Lower leg skin (tissue), 3 donors: Measurements from ENCODE around the gene MOK.

Experiments used
- POLR2A ChIP-seq, 2 donors: fragments of 450-650 bp; IDR thresholded peaks; one replicate each; pipeline ENCODE4 v1.6.1; 2016 to 2017; ENCODE audit warnings: antibody characterized with exemption in 2 of 2, mild to moderate bottlenecking in 1 of 2, moderate library complexity in 1 of 2
- TF ChIP-seq, protein P1 (sequence below), 3 donors: fragments of 450-650 bp; IDR thresholded peaks; one replicate each; pipeline ENCODE4 v1.5.1; 2016; ENCODE audit warnings: antibody characterized with exemption in 3 of 3, mild to moderate bottlenecking in 3 of 3, moderate library complexity in 2 of 3

DNA sequence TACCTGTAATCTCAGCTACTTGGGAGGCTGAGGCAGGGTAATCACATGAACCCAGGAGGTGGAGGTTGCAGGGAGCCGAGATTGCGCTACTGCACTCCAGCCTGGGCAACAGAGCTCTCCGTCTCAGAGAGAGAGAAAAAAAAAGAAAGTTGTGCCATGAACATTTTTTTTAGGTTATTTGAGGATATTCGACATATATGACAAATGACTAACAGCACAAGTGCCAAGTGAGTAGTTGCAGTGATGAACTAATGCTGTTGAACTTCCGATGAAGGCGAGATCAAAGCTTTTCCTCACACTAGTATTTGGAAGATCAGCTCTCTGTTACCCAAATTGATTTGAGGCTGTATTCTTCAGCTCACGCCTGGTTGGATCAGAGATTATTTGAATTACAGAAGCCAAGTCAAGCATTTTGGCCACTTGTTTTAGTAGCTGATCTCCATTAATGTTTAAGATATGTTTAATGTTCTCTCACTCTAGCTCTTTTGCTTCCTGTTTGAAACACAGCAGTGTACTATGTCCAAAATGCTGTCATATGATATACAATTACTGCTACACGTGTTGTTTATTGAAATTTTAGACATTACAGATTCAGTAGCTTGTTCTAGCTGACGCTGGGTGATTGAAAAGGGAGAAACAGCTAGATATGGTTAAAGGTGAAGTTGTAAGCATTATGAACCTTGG is 121.9 kb downstream of the MOK start:
- TF ChIP-seq, protein P1, sequence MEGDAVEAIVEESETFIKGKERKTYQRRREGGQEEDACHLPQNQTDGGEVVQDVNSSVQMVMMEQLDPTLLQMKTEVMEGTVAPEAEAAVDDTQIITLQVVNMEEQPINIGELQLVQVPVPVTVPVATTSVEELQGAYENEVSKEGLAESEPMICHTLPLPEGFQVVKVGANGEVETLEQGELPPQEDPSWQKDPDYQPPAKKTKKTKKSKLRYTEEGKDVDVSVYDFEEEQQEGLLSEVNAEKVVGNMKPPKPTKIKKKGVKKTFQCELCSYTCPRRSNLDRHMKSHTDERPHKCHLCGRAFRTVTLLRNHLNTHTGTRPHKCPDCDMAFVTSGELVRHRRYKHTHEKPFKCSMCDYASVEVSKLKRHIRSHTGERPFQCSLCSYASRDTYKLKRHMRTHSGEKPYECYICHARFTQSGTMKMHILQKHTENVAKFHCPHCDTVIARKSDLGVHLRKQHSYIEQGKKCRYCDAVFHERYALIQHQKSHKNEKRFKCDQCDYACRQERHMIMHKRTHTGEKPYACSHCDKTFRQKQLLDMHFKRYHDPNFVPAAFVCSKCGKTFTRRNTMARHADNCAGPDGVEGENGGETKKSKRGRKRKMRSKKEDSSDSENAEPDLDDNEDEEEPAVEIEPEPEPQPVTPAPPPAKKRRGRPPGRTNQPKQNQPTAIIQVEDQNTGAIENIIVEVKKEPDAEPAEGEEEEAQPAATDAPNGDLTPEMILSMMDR (IDR thresholded peaks at IDR 0.05) = no peak
- TF ChIP-seq POLR2A (IDR thresholded peaks at IDR 0.05) = no peak
